GM21390 (cell line): ENCODE results near the gene TUBA3D.
A peak's percentile ranks its signal among the peaks of the same experiment; 100 is the strongest.
"Not testable (repeated sequence)": the region's sequence is repeated elsewhere in the genome, so short reads cannot be mapped to it uniquely, and the experiment has no call there.

Source experiments
- ATAC-seq: cut with Tn5 transposase; IDR thresholded peaks from one replicate; pipeline ENCODE4 v1.9.1; 2021; ENCODE audit not compliant: unreplicated experiment

The TUBA3D gene

GRCh38 chr2:131483981-131484820, 8.3 kb downstream of the TUBA3D start:
- ATAC-seq, result not testable (repeated sequence)

GRCh38 chr2:131484906-131485460, 9.1 kb downstream of the TUBA3D start:
- ATAC-seq, result not testable (repeated sequence)

GRCh38 chr2:131486201-131486902, 10.4 kb downstream of the TUBA3D start:
- ATAC-seq, result not testable (repeated sequence)

- no peak for ATAC-seq
Observed at GRCh38 chr2:131488306-131489205, 12.6 kb downstream of the TUBA3D start.

GRCh38 chr2:131490616-131491468, 14.9 kb downstream of the TUBA3D start:
- ATAC-seq, result not testable (repeated sequence)

GRCh38 chr2:131491469-131491836, 15.5 kb downstream of the TUBA3D start:
- peak; percentile 2 for ATAC-seq

GRCh38 chr2:131492015-131492417, 16.1 kb downstream of the TUBA3D start, which contains the start of gene MZT2A:
Gene MZT2A (minus strand): TSS chr2:131492397. CDS start chr2:131492376, 21 bp downstream.
- ATAC-seq, result peak; percentile 6

- peak; percentile 64 for ATAC-seq
Observed at GRCh38 chr2:131492418-131493198, 16.7 kb downstream of the TUBA3D start.

GRCh38 chr2:131493199-131493968, 17.5 kb downstream of the TUBA3D start:
- peak; percentile 22 for ATAC-seq

- not testable (repeated sequence) for ATAC-seq
Observed at GRCh38 chr2:131495506-131495905, 19.6 kb downstream of the TUBA3D start.

GRCh38 chr2:131498321-131498973, 22.5 kb downstream of the TUBA3D start:
- ATAC-seq, result peak; percentile 93

- ATAC-seq, result not testable (repeated sequence)
Observed at GRCh38 chr2:131503587-131503986, 27.7 kb downstream of the TUBA3D start.

GRCh38 chr2:131504082-131504750, 28.3 kb downstream of the TUBA3D start:
- ATAC-seq, result not testable (repeated sequence)

GRCh38 chr2:131509615-131510014, 33.7 kb downstream of the TUBA3D start:
- no peak for ATAC-seq

GRCh38 chr2:131511291-131511968, 35.5 kb downstream of the TUBA3D start:
- ATAC-seq, result not testable (repeated sequence)
